ENCODE measurements around the gene CREB3L1.

The CREB3L1 gene

GRCh38 chr11:46242952-46243795 is 34.3 kb upstream of the CREB3L1 start:
- FAIRE-seq: no peak
- peak; percentile 91 for DNase-seq (ENCODE audit: insufficient read length, low spot score)
- TF ChIP-seq, protein P1, sequence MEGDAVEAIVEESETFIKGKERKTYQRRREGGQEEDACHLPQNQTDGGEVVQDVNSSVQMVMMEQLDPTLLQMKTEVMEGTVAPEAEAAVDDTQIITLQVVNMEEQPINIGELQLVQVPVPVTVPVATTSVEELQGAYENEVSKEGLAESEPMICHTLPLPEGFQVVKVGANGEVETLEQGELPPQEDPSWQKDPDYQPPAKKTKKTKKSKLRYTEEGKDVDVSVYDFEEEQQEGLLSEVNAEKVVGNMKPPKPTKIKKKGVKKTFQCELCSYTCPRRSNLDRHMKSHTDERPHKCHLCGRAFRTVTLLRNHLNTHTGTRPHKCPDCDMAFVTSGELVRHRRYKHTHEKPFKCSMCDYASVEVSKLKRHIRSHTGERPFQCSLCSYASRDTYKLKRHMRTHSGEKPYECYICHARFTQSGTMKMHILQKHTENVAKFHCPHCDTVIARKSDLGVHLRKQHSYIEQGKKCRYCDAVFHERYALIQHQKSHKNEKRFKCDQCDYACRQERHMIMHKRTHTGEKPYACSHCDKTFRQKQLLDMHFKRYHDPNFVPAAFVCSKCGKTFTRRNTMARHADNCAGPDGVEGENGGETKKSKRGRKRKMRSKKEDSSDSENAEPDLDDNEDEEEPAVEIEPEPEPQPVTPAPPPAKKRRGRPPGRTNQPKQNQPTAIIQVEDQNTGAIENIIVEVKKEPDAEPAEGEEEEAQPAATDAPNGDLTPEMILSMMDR (IDR thresholded peaks at IDR 0.05; ENCODE audit: insufficient read depth, missing control alignments): no peak

GRCh38 chr11:46243796-46244109 is 33.7 kb upstream of the CREB3L1 start:
- TF ChIP-seq, protein P1 (IDR thresholded peaks at IDR 0.05; ENCODE audit: insufficient read depth, missing control alignments): no peak
- no peak for FAIRE-seq

GRCh38 chr11:46246521-46246920 is 30.9 kb upstream of the CREB3L1 start:
- no peak for DNase-seq (ENCODE audit: insufficient read length, low spot score)
- FAIRE-seq: no peak
- TF ChIP-seq, protein P1 (IDR thresholded peaks at IDR 0.05; ENCODE audit: insufficient read depth, missing control alignments): no peak

More at GRCh38 chr11:46243796-46244109, 33.7 kb upstream of the CREB3L1 start:
- DNase-seq (ENCODE audit: insufficient read length, low spot score): no peak

GRCh38 chr11:46247090-46247489 is 30.4 kb upstream of the CREB3L1 start:
- FAIRE-seq (no peak), DNase-seq (ENCODE audit: insufficient read length, low spot score) (no peak)
- TF ChIP-seq, protein P1 (IDR thresholded peaks at IDR 0.05; ENCODE audit: insufficient read depth, missing control alignments): no peak

DNA sequence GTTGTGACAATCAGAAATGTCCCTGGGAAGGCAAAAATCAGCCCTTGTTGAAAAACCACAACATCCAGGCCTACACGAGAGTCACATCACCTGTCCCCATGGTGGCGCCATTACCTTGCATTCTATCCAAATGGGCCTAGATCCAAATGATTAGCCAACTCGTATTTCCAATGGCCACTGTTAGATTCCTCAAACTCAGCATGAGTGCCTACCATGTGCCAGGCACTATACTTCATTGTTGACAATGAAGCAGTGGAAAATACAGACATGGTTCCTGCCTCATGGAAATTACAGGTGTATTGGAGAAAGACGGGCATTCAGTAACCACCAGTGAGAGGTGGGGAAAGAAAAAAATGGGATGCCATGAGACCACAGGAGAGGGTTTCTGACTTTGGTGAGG is 29.8 kb upstream of the CREB3L1 start:
- TF ChIP-seq, protein P1 (IDR thresholded peaks at IDR 0.05; ENCODE audit: insufficient read depth, missing control alignments): peak; percentile 66
- no peak for FAIRE-seq

DNA sequence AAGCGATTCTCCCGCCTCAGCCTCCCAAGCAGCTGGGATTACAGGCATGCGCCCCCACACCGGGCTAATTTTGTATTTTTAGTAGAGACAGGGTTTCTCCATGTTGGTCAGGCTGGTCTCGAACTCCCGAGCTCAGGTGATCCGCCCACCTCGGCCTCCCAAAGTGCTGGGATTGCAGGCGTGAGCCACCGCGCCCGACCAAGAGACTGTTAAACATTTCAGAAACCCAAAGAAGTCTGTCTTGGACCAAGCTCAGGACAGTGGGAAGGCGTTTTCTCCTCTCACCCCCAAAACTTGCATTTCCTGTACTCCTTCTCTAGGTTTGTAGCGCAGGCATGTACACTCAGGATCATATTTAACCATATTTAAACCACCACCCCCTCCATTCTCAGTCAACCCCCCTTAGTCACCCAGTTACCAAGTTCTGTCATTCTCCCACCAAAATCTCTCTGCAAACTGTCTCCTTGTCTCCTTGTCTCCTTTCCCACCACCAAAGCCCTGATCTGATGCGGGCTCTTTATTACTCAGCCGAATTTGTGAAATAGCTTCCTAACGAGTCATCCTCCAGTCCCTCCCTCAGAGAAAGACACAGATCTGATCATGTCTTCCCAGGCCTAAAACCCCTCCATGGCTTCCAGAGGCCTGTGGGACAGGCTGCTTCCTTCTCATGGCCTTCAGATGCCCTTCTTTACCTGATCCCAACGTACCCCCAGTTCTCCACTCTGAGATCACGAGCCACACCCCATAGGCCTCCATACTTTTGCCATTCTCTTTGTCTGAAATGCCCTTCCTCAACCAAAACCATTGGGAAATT is 29.0 kb upstream of the CREB3L1 start:
- no peak for FAIRE-seq

More for the DNA sequence above, 29.8 kb upstream of the CREB3L1 start:
- DNase-seq (ENCODE audit: insufficient read length, low spot score): peak; percentile 49

More for the DNA sequence above, 29.0 kb upstream of the CREB3L1 start:
- DNase-seq (ENCODE audit: insufficient read length, low spot score): no peak
- TF ChIP-seq, protein P1 (IDR thresholded peaks at IDR 0.05; ENCODE audit: insufficient read depth, missing control alignments): no peak
